ENCODE measurements around the gene B3GAT1.

DNA sequence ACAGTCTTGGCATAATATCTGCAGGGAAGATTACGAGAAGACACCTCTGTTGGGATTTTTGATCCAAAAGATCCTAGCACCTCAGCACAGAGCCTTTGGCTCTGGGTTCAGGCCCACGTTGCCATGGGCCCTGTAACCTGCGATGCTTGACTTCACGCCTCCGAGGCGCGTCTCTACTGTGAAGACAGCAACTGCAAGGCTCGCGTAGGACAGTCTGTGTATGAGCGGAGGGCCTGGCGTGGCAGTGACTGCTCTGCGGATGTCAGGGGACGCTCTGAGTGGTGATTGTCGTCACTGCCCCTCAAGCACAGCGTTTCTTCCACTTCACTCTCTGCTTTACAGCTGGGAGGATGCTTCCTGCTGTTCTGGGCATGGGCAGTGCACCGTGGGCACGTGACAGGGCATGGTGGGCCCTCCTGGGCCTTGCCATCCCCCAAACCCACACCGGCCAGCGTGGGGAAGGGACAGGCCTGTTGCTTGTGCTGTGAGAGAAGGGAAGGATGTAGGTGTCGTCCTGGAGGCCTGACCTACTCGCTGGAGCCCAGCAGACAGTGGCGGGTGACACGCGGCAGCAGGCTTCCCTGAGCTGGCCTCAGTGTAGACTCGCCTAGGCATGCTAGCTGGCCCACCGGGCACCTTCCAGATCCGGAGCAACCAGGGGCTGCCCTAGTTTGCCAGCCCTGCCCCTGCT, 53.7 kb downstream of the B3GAT1 start:
- TF ChIP-seq, protein P1, sequence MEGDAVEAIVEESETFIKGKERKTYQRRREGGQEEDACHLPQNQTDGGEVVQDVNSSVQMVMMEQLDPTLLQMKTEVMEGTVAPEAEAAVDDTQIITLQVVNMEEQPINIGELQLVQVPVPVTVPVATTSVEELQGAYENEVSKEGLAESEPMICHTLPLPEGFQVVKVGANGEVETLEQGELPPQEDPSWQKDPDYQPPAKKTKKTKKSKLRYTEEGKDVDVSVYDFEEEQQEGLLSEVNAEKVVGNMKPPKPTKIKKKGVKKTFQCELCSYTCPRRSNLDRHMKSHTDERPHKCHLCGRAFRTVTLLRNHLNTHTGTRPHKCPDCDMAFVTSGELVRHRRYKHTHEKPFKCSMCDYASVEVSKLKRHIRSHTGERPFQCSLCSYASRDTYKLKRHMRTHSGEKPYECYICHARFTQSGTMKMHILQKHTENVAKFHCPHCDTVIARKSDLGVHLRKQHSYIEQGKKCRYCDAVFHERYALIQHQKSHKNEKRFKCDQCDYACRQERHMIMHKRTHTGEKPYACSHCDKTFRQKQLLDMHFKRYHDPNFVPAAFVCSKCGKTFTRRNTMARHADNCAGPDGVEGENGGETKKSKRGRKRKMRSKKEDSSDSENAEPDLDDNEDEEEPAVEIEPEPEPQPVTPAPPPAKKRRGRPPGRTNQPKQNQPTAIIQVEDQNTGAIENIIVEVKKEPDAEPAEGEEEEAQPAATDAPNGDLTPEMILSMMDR (conservative IDR thresholded peaks at IDR 0.05; ENCODE audit: low read depth, low read length), result no peak
- no peak for TF ChIP-seq EZH2 (IDR thresholded peaks at IDR 0.05; ENCODE audit: borderline replicate concordance, low read depth, low read length, poor library complexity, severe bottlenecking)

All from A673 (cell line).